HG02870 (cell line): ENCODE data around the gene SMG6.
"Not testable (repeated sequence)": the region's sequence is repeated elsewhere in the genome, so short reads cannot be mapped to it uniquely, and the experiment has no call there.

Experiments used
- ATAC-seq: cut with Tn5 transposase; IDR thresholded peaks from one replicate; pipeline ENCODE4 v1.9.1; 2021; ENCODE audit warnings: mild to moderate bottlenecking, moderate library complexity; ENCODE audit not compliant: unreplicated experiment

The SMG6 gene

DNA sequence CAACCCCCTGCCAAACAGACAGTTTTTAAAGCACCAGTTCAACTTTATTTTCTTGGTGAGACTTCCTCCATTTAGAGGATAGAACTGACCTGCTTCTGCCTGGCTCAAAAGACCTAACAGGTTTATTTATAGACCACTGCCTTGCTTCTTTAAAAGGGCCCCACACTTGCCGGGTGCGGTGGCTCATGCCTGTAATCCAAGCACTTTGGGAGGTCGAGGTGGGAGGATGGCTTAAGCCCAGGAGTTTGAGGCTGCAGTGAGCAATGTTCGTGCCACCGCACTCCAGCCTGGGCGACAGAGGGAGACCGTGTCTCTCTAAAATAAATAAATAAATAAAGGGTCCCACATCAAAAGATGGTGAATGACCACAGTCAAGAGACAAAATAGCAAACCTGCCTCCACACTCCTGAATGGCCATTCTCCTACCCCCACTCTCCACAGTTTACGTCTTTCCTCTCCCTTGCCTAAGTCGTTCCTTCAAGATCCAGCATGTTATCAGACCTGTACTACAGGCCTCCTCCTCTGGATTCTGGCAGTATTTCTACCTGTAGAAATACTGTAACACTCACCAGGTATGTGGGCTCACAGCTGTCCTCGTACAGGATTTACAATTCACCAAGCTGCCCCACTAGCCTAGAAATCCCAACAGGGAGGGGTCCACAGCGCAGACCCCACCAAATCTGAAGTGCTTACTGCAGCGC lies 95.6 kb downstream of the SMG6 start:
- no peak for ATAC-seq

DNA sequence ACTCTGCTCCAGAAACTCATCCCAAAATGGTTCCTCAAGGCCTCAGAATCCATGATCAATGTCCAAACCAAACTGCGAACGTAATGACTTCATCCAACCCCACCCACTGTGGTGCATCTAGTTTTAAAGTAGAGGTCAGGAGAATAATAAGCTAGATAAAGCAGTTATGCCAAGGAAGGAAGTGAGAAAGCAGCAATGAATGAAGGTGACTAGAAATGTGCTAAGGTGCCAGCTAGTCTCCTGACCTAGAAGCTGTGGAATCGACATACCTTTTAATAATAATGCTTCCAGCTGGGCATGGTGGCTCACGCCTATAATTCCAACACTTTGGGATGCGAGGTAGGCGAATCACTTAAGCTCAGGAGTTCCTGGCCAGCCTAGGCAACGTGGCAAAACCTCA lies 99.2 kb downstream of the SMG6 start:
- ATAC-seq, result no peak

DNA sequence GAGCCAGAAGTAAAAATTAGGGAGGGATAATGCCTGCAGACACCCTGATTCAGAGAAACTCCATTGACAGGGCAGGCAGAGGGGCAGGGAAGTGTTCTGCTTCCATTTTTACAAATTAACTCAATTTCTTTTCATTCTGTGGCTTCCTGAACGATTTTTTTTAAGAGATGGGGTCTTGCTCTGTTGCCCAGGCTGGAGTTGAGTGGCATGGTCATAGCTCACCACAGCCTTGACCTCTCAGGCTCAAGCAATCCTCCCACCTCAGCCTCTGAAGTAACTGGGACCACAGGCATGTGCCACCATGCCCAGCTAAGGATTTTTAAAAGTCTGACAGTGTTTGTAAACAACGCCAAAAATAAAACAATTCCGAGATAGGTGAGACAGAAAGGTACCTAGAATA lies 99.8 kb downstream of the SMG6 start:
- ATAC-seq, result no peak

DNA sequence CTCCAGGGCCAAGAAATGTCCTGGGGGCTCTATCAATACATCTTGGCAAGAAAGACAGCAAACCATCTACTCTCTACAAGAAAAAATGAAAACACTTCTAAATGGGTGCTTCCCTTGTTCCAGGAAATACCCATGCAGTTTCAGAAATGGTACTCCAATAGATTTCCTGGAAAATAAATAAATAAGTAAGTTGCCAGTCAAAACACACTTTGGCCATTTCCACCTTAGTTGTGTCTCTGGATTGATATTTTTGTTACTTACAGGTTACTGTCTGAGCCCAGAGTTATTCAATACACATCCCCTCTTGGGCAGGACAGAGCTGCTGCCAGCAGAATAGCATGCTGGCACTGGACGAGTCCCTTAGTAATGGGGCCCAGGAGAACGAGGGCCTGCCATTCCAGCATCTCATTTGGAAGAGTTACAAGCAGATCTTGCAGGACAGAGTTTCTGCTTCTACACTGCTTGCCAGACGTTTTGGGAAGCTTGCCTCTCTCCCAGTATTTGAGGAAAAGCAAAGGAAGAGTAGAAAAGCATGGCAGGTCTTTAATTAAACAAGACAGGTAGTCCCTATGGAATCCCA lies 100.5 kb downstream of the SMG6 start:
- no peak for ATAC-seq

DNA sequence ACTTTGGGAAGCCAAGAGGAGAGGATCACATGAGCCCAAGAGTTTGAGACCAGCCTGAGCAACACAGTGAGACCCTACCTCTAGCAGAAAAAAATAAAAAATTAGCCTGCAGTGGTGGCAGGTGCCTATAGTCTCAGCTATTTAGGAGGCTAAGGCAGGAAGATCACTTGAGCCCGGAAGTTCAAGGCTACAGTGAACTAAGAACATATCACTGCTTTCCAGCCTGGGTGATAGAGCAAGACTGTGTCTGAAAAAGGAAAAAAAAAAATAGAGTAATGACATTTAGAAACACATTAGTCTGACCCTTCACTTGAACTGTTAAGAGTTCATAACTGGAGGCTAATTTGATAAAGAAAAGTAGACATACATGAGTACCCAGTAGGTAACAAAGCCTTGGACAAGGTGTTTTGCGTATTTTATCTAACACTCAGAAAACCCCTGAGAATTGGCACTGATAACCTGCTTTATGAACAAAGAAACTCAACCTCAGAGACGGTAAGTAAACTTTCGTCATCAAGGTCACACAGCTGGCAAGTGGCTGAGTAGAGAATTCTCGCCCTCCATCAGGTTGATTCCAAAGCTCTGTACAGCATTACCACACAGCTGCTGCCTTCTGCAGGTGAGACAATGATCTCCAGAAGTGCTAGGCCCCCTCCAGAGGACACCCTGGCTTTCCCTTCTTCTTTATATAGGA lies 101.1 kb downstream of the SMG6 start:
- no peak for ATAC-seq

DNA sequence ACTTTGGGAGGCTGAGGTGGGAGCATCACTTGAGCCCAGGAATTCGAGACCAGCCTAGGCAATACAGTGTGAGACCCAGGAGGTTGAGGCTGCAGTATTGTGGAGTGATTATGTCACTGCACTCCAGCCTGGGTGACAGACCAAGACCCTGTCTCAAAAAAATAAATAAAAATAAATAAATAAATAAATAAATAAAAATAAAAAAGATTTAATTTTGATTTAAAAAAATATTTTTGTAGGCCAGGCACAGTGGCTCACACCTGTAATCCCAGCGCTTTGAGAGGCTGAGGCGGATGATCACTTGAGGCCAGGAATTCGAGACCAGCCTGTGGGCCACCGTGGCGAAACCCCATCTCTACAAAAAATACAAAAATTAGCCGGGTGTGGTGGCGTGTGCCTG lies 104.2 kb downstream of the SMG6 start:
- not testable (repeated sequence) for ATAC-seq

DNA sequence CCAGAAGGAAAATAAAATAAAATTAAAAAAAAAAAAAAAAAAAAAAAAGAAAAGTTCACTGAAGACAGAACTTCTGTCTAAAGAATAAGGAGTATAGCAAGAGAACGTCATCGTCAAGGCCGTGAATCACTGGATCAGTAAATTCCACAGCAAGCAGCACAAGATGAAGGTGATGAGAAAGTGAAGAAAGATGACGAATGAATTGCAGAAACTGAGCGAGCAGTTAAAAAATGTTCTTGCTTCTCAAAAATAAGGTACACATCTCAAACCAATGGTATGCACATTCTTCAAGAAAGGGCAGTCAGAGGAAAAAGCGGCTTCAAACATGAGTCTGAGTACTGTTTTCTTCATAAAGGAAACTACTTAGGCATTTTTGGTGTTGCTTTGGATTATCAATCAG lies 104.7 kb downstream of the SMG6 start:
- no peak for ATAC-seq

DNA sequence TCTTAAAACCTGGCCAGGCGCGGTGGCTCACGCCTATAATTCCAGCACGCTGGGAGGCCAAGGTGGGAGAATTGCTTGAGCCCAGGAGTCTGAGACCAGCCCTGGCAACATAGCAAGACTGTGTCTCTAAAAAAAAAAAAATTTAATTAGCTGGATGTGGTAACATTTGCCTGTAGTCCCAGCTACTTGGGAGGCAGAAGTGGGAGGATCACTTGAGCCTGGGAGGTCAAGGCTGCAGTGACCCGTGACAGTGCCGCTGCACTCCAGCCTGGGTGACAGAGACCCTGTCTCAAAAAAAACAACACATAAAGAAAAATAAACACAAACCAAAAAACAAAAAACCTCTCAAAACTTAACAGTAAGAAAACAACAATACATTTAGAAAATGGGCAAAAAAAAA lies 106.3 kb downstream of the SMG6 start:
- no peak for ATAC-seq

DNA sequence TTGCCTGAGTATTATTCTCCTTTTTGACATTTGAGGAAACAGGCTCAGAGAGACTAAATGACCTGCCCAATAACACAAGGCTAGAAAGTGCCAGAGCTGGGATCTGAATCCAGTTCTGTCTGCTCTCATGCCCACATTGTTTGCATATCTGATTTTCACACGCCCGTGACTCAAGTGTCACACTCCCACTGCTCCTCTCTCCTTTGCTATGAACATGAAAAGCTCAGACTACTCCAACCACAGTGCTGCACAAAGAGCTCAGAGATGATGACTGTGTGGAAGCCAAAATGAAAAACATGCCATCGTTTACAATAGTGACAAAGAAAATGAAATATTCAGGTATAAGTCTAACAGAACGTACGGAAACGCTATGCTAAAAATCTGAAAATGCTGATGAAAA lies 107.9 kb downstream of the SMG6 start:
- no peak for ATAC-seq

DNA sequence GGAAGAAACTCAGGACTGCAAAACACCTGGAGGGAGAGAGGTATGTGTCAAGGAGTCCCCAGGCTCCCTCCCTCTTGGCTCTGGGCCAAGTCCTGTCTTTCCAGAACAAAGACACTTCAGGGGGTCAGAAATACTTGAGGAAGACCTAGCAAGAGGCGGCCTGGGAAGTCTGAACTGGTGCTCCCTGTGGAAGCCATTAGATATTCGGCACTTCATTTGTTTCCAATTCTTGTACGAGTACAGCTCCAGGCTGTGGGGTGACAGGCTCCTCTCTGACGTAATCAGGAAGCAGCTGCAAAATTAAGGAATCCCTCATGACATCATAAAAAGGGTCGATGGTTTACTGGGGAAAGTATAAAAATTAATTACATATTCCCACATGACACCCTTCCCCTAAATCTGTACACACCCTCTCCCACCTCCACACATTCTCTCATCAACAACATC lies 108.7 kb downstream of the SMG6 start:
- no peak for ATAC-seq

DNA sequence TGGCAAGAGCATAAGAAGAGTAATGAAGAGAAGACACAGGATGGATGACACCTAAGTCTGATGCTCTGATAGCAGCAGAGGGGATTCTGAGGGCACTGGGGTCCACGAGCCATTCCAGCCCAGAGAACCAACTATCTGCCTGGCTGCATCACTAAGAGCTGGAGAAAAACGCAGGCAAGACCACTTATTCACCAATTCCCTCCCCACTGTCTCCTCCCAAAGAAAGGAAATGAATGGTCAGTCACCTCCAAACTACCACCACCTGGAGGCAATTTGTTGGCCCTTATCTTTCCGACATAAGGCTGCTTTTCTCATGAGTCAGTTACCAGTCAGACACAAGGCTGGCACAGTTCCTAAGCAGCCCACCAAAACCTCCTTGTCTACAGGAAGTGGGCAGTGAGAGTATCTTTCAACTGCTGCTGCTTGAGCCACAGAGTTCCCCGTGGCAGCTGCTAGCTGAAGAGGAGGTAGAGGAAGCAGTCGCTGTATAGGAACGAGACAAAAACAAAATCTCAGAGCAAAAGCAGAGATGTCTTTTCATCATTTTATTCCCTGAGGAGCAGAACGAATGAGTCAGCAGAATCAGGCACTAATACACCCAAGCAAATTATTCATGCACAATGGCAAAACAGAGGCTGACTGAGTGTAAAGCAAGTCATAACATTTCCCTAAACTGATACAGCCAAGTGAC lies 111.1 kb downstream of the SMG6 start:
- no peak for ATAC-seq

DNA sequence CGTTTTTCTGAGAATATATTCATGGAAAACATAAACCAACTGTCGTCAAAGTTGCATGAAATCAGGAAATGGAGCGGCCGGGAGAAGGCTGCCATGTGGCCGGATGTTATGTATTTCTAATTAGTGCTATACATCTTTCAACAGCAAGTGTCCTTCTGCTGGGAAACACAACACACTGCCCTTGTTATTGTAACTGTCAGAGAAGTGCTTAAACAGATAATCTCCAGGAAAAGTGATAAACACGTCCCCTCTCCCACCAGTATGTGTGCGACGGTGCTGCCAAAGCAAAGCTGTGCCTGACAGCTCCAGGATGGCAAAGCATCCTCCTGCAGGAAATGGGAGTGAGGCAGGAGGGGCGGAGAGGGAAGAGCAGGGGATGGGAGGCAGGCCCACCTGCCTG lies 111.8 kb downstream of the SMG6 start:
- ATAC-seq, result no peak

DNA sequence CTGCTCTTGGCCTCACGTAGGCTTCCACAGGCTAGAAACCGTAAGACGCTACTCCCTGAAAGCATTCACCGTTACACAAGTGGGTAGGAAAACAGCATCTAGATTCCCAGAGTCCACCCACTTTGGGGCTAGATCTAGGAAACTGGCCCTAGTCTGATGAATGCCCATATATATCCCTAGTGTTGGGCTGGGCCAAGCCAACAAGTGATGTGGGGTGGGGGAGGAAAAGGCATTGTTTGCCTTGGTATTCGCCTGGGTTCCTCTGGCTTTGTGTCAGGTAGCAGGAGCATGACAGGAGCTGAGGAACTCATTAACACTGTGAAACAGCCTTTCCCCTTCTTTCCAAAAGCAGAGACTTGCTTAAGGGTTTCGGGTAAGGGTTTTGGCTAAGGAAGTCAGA lies 112.4 kb downstream of the SMG6 start:
- ATAC-seq, result no peak

DNA sequence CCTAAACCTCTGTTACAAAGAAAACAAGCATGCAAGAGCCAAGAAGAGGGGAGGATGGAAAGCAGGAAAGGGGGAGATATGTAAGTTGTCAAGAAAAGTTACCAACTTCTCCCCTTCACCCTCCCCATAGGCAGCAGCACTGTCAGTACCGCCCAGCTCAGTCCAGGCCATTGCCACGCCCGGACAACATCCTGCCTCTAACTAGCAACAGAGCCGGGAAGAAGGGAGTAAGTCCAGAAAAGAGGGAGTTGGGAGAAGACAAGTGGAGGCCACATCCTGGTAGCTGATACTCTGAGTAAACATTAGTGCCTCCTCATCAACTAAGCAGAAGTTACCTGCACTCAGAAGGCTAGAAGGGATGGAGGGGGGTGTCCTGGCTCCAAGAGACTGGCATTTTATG lies 113.6 kb downstream of the SMG6 start:
- ATAC-seq, result no peak

DNA sequence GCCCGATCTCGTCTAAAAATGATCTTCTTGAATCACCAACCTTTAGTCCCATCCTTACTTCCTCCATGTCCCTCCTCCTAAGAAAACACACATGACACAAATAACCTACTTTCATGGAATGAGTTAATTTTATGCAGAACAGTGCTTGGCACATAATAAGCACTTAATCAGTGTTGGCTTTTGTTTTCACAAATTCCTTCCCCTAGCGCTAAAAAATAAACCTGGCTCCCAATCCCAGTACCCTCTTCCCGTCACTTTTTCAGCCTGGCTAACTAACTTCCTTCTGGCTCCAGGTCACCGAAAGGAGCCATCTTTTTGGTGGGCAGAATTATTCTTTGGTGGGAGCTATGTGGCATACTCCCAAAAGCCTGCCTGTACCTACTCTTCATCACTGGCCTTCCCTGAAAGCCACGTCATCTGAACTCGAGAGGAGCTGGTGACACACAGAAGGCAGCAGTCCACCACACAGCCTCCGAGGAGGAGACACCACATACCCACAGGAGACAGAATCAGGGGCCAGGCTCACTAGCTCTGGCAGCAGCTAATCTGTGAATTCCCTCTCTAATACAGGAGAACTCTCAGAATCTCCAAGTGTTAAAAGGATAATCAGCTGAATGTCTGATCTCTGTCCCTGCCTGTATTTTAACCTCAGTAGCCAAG lies 114.5 kb downstream of the SMG6 start:
- ATAC-seq, result no peak

DNA sequence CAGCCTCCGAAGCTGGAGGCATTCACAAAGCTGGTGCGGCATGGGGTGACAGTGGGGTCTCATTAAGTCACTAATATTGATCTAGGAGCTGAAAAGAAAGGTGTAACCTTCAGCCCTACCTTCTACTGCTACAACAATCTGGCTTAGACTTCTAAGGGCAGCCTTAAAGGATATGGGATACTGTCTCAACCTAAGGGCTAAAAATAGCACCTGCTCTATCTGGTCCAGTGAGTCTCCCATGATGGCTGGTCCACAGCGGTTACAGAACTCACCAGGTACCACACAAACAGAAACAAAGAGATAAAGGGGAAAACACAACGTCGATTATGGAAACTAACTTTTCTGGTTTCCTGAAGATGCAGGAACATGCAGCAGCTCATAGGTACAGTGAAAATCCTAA lies 115.8 kb downstream of the SMG6 start:
- no peak for ATAC-seq

DNA sequence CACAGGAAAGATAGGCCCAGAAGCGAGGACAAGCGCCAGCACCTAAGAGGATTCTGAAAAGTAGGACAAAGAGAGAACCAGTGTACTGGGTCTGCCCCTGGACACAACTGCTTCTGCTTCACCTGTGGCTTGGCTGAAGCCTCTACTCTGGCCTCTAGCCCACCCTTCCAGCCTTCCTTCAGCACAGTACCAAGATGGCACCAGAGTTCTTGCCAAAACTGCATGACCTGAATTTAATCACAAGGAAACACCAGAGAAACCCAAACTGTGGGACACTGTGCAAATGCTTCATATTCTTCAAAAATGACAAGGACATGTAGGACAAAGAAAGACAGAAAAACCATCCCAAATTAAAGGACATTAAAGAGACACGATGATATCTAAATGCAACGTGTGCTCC lies 116.6 kb downstream of the SMG6 start:
- no peak for ATAC-seq

DNA sequence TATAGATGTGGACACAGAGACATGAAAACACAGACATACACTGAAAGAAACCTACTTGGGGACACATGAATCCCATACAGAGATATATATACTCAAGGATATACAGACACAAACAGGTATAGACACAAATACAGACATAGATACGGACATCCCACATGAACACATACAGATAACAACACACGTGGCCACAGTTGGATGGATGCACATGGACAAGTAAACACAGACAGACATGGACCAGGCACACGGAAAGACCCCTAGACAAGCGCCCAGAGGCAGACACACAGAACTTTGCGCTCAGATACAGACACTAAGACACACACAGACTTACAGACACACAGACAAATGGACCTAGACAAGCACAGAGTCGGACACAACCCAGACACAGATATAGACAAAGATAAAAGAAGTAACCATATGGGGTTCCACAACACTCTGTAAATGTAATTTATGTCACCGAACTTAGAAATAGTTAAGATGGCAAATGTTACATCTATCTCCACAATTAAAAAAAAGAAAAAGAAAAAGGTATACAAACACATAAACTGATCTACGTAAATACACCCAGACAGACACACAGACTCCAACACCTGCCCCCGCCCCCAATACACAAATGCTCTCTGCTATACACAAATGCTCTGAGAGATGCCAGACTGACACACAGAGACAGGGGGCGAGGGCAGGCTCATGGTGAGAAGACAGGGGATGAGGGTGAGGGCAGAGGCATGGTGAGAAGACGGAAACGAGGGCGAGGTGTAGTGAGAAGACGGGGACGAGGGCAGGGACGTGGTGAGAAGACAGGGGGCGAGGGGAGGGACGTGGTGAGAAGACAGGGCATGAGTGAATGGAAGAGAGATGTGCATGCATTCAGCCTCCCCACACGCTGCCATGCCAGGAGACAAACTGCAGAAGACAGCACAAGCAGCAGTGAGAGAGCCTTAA lies 118.3 kb downstream of the SMG6 start:
- no peak for ATAC-seq

DNA sequence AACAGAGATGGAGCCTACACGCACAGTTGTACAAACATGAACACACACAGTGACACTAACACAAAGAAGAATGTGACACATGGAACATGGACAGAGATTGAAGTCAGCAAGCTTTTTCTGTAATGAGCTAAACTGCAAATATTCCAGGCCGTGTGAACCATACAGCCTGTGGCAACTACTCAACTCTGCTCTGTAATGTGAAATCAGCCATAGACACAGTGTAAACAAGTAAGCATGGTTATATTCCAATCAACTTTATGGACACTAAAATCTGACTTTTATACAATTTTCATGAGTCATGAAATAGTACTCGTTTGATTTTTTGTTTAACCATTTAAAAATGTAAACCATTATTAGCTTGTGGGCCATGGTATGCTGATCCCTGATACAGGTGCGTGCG lies 120.2 kb downstream of the SMG6 start:
- no peak for ATAC-seq

DNA sequence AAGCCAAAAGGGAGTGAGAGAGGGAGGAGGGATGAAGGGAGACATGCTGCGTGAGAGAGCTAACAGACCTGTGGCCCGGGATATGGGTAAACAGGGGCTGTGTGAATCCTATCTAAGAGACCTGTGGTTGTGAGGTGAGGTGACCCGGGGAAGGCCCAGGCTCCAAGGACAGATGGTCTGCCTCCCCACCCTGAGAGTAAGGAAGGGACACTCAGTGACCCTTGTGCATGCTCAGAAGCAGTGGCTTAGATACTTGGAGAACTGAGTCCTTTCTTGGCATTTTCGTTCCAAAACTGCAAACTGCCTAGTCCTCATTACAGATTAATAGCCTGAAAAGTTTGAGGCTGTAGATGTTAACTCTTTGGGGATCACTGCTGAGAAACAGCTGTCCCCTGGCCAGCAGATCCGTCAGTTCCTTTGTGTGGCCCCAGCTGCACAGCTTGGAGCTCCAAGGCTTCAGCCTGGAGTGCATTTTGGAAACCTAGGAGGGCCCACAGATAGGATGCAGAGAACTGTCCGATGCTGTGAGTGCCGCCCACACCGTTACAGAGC lies 121.6 kb downstream of the SMG6 start:
- no peak for ATAC-seq
